Measurements from ENCODE around the gene PTHLH. TPM values are rescaled to one million over a fixed set of nuclear protein-coding genes. Genes with fewer than 3 reads are reported as not detected.

The PTHLH gene
- polyA plus RNA-seq, 4 donors = 0.91 to 1.4 (median 1.1) TPM

GRCh38 chr12:27975222-27976136, 2.9 kb upstream of the PTHLH start:
- DNase-seq (ENCODE audit: low read depth in 4 of 4, low spot score in 3 of 4) = peak in 1 of 4 donors; percentile 49

- no peak for DNase-seq (ENCODE audit: low read depth in 4 of 4, low spot score in 3 of 4)
Observed at GRCh38 chr12:27974735-27975221, 2.2 kb upstream of the PTHLH start.

DNA sequence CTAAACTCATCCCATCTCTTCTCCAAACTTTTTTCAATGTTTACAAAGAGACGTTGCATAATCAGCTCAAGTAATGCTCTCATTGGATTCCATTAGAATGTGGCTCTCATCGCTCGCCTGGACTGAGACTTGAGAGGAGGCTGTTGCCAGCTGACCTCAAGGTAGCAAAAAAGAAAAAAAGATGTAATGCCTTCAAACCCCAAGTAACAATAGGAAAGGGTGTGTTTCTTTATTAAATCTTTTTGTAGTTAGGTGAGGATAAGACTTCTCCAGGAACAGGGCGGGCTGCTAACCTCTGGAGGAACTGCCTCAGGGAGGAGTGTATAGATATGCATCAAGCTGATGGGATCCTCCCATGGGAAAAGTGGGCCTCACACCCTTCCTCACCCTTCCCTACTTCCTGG, 956 bp upstream of the PTHLH start:
- no peak for DNase-seq (ENCODE audit: low read depth in 4 of 4, low spot score in 3 of 4)

DNA sequence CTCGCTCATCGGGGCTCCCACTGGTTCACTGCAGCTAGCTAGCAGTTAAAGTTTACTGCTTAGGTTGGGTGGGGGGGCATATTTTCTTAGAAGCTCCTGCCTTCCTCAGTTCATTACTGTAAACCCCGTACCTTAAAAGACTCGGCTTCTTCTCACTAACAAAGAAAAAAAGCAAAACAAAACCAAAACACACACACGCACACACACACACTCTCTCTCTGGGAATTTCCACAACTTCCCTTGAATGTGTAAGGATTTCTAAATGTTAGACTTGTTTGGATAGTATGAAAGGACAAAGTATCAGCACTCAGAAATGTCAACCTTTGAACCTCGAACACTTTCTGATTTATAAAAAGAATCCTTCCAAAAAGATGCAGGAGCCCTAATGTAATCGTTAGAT, 927 bp downstream of the PTHLH start:
- no peak for DNase-seq (ENCODE audit: low read depth in 4 of 4, low spot score in 3 of 4)

DNA sequence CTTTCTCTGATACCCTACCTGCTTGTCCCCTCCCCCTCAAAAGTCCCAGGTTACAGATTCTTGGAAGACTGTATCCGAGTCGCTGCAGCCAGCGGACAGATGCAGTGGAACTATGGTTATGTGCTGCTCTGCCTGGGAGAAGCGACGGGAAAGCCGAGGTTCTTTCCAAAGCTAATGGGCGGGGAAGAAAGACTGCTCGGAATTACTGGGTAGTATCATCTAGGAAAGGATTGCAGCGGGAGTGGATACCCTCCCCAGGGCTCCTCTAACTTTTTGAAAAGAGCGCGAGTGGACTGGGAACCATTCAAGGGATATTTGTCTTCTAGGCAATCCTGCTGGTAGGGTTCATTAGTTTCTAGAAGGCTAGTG, 1.4 kb downstream of the PTHLH start:
- DNase-seq (ENCODE audit: low read depth in 4 of 4, low spot score in 3 of 4) = no peak

GRCh38 chr12:27970401-27971120, 2.0 kb downstream of the PTHLH start:
- peak in 1 of 4 donors; percentile 14 for DNase-seq (ENCODE audit: low read depth in 4 of 4, low spot score in 3 of 4)

GRCh38 chr12:27969624-27970400, 2.7 kb downstream of the PTHLH start:
- DNase-seq (ENCODE audit: low read depth in 4 of 4, low spot score in 3 of 4) = peak in 1 of 4 donors; percentile 51

- no peak for DNase-seq (ENCODE audit: low read depth in 4 of 4, low spot score in 3 of 4)
Observed at GRCh38 chr12:27968972-27969623, 3.4 kb downstream of the PTHLH start.

DNA sequence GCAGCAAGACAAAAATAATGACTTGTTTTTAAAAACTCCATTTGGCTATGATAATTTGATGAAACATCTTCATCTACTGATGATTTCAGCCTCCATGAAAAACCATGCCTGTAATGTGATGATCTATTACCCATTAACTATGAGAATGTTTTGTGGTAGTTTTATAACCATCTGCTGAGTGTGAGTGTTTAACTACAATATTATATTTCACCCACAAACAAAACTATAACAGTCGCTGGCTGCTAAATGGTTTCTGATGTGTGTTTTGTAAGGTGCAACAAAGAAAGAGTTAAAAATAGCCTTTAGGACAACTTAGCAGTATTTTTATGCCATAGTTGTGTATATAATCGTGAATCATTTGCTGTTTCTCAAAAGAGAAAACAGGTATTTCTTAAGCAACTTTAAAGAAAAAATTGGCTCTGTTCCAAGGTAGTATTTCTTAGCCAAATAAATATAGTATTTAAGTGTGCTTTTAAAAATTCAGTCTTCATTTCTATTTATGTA, 4.9 kb downstream of the PTHLH start:
- DNase-seq (ENCODE audit: low read depth in 4 of 4, low spot score in 3 of 4) = no peak

DNA sequence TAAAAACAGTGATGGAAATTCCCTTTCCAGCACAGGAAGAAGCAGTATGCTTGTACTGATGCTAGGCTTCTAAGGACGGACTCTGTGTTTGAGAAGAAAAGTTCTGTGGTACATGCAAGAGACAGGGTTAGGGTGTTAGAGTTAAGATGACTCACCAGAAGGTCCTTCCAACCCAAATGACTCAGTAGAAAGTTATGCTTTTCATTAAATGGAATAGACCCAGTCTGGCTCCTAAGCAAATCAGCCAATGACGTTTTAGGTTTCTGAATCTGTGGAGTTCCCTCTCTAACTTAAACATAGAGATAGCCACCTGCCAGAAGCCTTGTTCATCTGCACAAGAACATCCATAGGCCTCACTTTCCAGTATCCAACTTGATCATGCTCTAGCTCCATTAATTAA, 5.7 kb downstream of the PTHLH start:
- no peak for DNase-seq (ENCODE audit: low read depth in 4 of 4, low spot score in 3 of 4)

GRCh38 chr12:27965966-27966365, 6.6 kb downstream of the PTHLH start:
- no peak for DNase-seq (ENCODE audit: low read depth in 4 of 4, low spot score in 3 of 4)

- DNase-seq (ENCODE audit: low read depth in 4 of 4, low spot score in 3 of 4) = no peak
Observed at GRCh38 chr12:27965411-27965810, 7.1 kb downstream of the PTHLH start.

- DNase-seq (ENCODE audit: low read depth in 4 of 4, low spot score in 3 of 4) = no peak
Observed at GRCh38 chr12:27964123-27964522, 8.4 kb downstream of the PTHLH start.

- DNase-seq (ENCODE audit: low read depth in 4 of 4, low spot score in 3 of 4) = no peak
Observed at GRCh38 chr12:27960821-27961220, 11.7 kb downstream of the PTHLH start.

DNA sequence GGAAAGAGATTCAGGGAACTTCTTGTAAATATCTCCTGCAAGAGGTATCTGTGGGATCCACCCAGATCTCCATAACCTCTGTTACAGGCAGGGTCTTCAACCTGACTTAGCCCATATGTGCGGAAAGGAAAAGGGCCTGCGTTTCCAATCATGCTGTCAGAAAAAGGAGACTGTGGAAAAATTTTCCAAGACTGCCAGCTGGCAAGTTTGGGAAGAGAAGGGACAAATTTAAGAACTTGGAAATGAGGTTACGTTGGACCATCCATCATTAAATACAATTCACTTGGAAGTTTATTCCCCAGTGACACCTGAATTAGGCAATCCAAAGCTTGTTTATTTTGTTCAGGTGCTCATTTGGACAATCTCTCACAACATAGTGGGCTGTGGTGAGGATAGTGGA, 13.9 kb downstream of the PTHLH start:
- DNase-seq (ENCODE audit: low read depth in 4 of 4, low spot score in 3 of 4) = no peak

DNA sequence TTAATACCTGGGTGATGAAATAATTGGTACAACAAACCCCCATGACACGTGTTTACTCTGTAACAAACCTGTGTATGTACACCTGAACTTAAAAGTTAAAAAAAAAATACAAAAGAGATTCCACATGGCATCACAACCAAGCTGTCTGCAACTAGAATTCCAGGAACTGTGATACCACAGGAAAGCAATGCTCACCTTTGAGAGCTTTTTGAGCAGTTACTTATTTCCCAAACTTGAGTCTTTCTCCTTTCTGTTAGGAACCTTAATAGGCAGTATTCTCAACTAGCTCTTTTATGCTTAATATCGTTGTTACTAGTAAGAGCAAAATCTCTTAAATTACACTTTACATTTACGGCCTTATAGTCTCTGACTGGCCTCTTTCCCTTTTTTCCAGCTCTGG, 15.2 kb downstream of the PTHLH start:
- DNase-seq (ENCODE audit: low read depth in 4 of 4, low spot score in 3 of 4) = no peak

DNA sequence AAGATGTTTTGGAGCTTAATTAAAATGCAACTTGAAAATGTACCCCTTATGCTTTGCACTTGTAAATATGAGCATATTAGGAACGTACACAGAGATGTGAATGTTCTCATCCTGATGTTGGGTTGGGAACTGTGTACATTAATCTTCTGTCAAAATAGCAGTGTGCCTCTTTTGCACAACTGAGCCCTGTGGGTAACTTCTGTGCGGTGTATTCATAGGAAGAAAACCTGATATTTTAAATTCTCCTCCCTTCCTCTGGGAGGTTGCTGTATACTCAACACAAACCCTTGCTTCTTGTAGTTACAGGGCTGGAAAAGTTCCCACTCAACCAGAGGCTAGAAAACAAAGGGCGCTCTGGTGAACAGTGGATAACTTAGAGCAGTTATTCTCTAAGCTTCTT, 18.7 kb downstream of the PTHLH start:
- DNase-seq (ENCODE audit: low read depth in 4 of 4, low spot score in 3 of 4) = no peak

DNA sequence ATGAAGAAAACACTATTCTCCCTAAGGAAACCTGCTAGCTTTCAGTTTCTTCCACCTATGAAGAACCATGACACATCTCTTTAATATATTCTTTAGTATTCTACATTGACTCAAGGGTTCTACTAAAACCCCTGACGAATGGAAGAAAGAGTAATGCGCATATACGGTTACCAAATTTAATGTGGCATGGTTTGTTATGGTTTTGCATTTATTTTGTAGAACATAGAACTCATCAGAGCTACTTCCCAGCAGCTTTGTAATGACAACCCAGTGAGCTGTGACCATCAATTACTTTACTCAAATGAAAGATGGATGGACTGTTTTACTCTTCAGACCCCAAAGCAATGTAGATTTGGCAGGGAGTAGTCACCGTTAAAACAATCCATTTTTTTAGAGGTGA, 19.2 kb downstream of the PTHLH start:
- no peak for DNase-seq (ENCODE audit: low read depth in 4 of 4, low spot score in 3 of 4)

GRCh38 chr12:27952510-27952909, 20.0 kb downstream of the PTHLH start:
- no peak for DNase-seq (ENCODE audit: low read depth in 4 of 4, low spot score in 3 of 4)

DNA sequence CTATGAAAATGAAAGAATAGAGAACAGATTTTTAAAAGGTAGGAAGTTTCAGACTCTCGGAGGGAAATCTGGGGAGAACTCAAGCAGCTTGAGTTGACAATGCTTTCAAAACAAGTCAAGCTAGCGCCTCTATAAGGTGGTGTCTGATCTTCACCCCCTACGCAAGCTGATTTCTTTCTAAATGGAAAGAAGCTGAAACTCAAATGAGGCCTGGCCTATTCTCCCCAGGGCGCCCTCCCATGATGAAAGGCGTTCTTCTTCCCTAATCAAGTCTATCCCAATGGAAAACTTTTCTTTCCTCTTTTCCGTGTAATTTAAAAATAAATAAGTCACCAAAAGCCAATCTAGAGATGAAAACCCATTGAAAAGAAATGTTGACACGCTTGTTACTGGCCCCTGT, 20.6 kb downstream of the PTHLH start:
- no peak for DNase-seq (ENCODE audit: low read depth in 4 of 4, low spot score in 3 of 4)

Data from right renal pelvis (tissue), 4 donors.